ENCODE measurements around the gene PRPF8.
A peak's percentile ranks its signal among the peaks of the same experiment; 100 is the strongest.
"Not testable (repeated sequence)": the region's sequence is repeated elsewhere in the genome, so short reads cannot be mapped to it uniquely, and the experiment has no call there.

PRPF8 gene
- long read RNA-seq, donor 1, full-length matches to known transcripts = 9 of 55 reads
- long read RNA-seq, donor 1, partial matches to known transcripts = 46 of 55 reads
- long read RNA-seq, donor 1, other reads (novel, unspliced or antisense) = 0 of 55 reads
- long read RNA-seq, donor 2, partial matches to known transcripts = 39 of 40 reads
- long read RNA-seq, donor 2, other reads (novel, unspliced or antisense) = 0 of 40 reads
- long read RNA-seq, donor 3, full-length matches to known transcripts = 5 of 43 reads
- long read RNA-seq, donor 3, partial matches to known transcripts = 38 of 43 reads
- long read RNA-seq, donor 3, other reads (novel, unspliced or antisense) = 0 of 43 reads
- long read RNA-seq, donor 4, full-length matches to known transcripts = 16 of 118 reads
- long read RNA-seq, donor 4, partial matches to known transcripts = 102 of 118 reads
- long read RNA-seq, donor 4, other reads (novel, unspliced or antisense) = 0 of 118 reads
- long read RNA-seq, donor 5, full-length matches to known transcripts = 9 of 84 reads
- long read RNA-seq, donor 5, partial matches to known transcripts = 75 of 84 reads
- long read RNA-seq, donor 5, other reads (novel, unspliced or antisense) = 0 of 84 reads
- long read RNA-seq, donor 6, full-length matches to known transcripts = 6 of 66 reads
- long read RNA-seq, donor 6, partial matches to known transcripts = 60 of 66 reads
- long read RNA-seq, donor 6, other reads (novel, unspliced or antisense) = 0 of 66 reads
- long read RNA-seq, donor 7 = 0 reads
- long read RNA-seq, donor 8, full-length matches to known transcripts = 10 of 50 reads
- long read RNA-seq, donor 8, partial matches to known transcripts = 40 of 50 reads
- long read RNA-seq, donor 8, other reads (novel, unspliced or antisense) = 0 of 50 reads

DNA sequence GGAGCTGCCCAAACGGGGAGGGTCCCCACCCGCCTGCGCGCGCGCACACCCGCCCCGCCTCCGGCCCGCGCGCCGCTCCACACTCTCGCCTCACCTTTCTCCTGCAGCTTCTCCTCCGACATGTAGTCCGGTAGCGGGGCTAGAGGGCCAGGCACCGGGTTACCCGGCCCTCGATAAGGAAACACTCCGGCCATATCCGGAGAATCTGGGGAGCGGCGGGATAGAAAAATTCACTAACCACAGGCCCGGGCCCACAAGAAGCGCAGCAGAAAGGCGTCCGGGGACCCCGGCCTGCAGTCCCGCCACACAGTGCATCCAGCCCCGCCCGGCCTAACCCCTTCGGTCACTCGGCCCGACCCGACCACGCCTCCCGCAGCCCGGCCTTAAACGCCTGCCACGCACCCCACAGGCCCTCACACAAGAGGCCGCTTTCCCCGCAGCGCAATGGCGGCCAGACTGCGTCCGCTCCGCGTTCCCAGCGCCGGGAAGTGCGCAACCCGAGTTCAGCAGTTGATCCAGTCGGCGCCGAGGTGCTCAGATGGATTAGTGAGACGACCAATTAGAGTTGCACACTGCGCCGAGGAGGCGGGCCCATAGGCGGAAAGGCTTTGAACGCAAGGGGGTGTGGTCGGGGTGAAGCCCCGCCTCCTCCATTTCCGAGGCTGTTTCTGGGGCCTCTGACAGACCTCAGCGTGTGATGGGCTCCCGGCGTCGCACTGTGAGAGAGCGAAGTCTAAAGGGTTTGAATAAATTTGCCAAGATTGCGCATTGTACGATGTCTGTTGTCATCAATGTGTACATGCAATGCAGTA is at the start of gene PRPF8:
Gene PRPF8, minus strand, starts transcription at position 490 of the 812 bp plus-strand sequence. Its CDS starts 296 bp downstream, at position 194.
- DNase-seq = peak; percentile 98

DNA sequence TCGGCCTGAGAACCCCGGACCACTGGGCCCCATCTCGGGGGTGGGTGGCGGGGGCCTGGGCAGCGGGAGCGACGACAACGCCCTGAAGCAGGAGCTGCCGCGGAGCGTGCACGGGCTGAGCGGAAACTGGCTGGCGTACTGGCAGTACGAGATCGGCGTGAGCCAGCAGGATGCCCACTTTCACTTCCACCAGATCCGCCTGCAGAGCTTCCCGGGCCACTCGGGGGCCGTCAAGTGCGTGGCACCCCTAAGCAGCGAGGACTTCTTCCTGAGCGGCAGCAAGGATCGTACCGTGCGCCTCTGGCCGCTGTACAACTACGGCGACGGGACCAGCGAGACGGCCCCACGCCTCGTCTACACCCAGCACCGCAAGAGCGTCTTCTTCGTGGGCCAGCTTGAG is 49.1 kb upstream of the PRPF8 start:
- DNase-seq = no peak

DNA sequence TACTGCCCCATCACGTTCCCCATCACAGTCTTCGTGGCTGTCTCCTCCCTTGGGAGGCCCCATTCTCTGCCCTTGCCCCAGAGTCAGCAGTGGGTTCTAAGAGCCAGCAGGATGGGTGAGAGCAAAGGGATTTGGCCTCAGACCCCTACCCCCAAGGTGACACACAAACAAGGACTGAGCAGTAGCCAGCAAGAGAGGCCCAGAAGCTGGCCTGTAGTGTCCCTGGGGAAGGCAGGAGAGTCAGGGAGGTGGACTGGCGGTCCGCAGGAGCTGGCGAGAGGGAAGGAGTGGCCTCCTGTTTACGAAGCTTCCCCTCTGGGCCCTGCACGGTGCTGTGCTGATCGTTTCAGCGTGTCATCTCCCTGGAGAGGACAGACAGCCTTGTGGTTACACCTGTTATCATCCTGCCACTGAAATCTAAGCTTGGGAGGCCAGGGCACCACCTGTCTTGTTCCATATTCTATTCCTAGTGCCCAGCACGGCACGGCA is 48.2 kb upstream of the PRPF8 start:
- DNase-seq = no peak

DNA sequence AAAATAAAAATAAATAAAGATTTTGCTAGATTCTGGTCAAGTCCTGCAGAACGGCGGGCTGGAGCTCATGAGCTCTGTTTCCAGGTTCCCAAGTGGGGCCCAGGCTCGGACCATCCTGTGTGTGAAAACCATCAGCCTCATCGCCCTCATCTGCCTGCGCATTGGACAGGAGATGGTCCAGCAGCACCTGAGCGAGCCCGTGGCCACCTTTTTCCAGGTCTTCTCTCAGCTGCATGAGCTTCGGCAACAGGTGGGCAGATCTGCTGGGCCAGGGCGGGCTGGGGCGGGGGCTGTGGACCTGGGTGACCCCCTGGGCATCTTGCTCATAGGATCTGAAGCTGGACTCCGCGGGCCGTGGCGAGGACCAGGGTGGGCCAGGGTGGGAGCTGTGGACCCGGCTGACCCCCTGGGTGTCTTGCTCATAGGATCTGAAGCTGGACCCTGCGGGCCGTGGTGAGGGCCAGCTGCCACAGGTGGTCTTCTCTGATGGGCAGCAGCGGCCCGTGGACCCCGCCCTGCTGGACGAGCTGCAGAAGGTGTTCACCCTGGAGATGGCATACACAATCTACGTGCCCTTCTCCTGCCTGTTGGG is 47.7 kb upstream of the PRPF8 start:
- no peak for DNase-seq

DNA sequence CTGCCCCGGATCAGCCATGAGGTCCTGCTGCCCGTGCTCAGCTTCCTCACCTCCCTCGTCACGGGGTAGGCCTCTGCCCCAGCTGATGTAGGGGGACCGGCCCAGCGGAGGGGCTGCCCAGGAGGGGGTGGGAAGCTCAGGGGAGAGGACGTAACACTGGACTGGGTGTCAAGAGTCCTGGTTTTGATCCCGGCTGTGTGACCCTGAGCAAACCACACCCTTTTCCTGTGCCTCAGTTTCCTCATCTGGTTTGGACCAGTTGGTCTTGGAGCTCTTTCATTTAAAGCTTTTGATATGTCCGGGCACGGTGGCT is 46.5 kb upstream of the PRPF8 start:
- DNase-seq = no peak

DNA sequence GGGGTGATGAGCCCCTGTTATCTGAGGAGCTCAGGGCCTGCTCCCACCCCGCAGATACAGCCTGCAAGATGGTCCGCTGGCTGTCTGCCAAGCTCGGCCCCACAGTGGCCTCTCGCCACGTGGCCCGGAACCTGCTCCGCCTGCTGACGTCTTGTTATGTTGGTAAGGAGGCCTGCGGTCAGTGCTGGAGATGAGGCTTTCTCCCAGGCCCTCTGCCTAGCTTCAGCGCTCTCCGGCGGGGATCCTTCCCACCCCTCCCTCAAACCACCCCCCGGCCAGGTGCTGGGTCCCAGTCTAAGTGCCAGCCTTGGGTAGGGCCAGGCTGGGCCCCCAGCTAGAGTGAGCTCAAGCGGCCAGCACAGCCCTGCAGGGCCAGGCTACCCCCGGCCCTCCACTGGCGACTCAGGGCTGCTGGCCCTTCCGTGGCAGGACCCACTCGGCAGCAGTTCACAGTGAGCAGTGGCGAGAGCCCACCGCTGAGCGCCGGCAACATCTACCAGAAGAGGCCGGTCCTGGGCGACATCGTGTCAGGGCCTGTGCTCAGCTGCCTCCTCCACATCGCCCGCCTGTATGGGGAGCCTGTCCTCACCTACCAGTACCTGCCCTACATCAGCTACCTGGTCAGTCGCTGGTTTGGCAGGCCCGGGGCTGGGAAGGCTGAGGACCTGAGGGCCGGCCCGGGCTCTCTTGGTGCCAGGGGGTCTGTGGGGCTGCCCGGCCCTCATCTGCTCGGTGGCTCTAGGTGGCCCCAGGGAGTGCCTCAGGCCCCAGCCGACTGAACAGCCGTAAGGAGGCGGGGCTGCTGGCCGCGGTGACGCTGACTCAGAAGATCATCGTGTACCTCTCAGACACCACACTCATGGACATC is 45.9 kb upstream of the PRPF8 start:
- DNase-seq = no peak

DNA sequence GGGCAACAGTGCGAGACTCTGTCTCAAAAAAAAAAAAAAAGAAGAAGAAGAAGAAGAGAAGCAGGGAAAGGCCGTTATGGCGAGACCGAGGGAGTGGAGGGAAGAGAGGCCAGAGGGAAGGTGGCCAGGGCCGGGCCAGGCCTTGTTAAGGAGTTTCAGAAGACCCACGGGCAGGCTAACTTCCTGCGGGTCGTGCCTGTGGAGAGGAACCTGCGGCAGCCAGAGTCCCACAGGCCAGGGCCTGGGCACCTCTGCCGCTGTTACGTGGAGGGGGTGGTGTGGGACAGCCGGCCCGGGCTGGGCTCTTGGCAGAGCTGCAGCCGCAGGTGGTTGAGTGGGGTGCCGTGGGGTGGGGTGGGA is 45.3 kb upstream of the PRPF8 start:
- no peak for DNase-seq

DNA sequence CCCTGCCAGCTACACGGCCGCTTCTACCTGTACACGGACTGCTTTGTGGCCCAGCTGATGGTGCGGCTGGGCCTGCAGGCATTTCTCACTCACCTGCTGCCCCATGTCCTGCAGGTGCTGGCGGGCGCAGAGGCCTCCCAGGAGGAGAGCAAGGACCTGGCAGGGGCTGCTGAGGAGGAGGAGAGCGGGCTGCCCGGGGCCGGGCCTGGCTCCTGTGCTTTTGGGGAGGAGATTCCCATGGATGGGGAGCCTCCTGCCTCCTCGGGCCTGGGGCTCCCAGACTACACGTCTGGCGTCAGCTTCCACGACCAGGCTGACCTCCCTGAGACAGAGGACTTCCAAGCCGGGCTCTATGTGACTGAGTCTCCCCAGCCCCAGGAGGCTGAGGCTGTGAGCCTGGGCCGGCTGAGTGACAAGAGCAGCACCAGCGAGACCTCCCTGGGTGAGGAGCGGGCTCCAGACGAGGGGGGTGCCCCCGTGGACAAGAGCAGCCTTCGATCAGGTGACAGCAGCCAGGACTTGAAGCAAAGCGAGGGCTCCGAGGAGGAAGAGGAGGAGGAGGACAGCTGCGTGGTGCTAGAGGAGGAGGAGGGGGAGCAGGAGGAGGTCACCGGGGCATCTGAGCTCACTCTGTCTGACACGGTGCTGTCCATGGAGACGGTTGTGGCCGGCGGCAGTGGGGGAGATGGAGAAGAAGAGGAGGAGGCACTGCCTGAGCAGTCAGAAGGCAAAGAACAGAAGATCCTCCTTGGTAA is 43.4 kb upstream of the PRPF8 start:
- no peak for DNase-seq

DNA sequence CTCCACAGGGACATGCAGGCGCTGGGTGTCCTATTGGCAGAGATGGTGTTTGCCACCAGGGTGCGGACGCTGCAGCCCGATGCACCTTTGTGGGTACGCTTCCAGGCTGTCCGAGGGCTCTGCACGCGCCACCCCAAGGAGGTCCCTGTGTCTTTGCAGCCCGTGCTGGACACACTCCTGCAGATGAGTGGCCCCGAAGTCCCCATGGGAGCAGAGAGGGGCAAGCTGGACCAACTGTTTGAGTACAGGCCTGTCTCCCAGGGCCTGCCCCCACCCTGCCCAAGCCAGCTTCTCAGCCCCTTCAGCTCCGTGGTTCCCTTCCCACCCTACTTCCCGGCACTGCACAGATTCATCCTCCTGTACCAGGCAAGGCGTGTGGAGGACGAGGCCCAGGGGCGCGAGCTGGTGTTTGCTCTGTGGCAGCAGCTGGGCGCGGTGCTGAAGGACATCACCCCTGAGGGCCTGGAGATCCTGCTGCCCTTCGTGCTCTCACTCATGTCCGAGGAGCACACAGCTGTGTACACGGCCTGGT is 42.7 kb upstream of the PRPF8 start:
- DNase-seq = no peak

DNA sequence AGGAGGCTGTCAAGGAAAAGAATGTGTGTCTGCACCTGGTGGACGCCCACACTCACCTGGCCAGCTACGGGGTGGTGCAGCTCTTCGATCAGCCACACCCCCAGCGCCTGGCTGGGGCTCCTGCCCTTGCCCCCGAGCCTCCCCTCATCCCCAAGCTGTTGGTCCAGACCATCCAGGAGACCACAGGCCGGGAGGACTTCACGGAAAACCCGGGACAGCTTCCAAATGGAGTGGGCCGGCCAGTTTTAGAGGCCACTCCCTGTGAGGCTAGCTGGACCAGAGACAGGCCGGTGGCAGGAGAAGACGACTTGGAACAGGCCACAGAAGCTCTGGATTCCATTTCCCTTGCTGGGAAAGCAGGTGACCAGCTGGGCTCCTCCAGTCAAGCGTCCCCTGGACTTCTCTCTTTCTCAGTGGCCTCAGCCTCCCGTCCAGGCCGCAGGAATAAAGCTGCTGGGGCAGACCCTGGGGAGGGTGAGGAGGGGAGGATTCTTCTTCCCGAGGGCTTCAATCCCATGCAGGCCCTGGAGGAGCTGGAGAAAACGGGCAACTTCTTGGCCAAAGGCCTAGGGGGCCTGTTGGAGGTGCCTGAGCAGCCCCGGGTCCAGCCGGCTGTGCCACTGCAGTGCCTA is 42.1 kb upstream of the PRPF8 start:
- no peak for DNase-seq

DNA sequence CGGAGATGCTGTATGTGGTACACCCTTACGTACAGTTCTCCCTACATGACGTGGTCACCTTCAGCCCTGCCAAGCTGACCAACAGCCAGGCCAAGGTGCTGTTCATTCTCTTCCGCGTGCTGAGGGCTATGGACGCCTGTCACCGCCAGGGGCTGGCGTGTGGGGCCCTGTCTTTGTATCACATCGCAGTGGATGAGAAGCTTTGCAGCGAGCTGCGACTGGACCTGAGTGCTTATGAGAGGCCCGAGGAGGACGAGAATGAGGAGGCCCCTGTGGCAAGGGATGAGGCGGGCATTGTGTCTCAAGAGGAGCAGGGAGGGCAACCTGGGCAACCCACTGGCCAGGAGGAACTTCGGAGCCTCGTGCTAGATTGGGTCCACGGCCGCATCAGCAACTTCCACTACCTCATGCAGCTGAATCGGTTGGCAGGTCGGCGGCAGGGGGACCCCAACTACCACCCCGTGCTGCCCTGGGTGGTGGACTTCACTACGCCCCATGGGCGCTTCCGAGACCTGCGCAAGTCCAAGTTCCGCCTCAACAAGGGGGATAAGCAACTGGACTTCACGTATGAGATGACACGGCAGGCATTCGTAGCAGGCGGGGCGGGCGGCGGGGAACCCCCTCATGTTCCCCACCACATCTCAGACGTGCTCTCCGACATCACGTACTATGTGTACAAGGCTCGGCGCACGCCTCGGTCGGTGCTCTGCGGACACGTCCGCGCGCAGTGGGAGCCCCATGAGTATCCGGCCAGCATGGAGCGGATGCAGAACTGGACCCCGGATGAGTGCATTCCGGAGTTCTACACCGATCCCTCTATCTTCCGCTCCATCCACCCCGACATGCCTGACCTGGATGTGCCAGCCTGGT is 41.2 kb upstream of the PRPF8 start:
- no peak for DNase-seq

DNA sequence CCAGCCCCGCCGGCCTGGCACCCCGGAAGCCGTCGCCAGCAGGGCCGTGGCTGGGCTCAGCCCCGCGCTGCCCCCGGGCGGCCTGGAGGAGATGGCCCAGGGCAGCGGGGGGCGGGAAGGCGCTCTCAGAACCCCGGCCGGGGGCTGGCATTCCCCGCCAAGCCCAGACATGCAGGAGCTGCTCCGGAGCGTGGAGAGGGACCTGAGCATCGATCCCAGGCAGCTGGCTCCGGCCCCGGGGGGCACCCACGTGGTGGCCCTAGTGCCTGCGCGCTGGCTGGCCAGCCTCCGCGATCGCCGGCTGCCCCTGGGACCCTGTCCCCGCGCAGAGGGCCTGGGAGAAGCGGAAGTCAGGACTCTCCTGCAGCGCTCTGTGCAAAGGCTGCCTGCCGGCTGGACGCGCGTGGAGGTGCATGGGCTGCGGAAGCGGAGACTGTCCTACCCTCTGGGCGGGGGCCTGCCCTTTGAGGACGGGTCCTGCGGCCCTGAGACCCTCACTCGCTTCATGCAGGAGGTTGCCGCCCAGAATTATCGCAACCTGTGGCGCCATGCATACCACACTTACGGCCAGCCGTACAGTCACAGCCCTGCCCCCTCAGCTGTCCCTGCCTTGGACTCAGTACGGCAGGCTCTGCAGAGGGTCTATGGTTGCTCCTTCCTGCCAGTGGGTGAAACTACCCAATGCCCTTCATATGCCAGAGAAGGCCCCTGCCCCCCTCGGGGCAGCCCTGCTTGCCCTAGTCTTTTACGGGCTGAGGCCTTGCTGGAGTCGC is 40.4 kb upstream of the PRPF8 start:
- DNase-seq = peak; percentile 68

DNA sequence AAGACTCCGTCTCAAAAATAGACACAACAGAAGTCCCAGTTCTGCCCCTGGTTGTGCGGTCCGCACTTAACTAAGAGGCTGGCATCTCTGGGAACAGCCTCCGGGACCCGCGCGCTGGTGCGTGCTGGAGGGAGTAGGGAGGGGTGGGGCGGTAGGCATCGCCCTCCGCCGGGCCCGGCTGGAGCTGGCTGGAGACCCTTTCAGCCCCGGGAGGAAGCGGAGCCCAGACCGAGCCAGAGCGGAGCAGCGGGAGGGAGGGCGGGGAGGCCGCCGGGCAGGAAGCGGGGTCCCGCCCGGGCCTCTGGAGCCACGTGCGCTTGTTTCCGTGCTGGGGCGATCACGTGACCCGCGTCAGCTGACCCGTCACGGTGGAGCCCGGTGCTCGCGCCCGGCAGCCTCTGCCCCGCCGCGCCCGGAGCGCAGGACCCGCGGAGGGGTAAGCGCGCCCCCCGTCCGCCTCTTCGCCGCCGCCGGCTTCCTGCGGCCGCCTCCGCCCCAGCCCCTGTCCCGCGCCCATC is 39.7 kb upstream of the PRPF8 start, which contains the start of gene WDR81:
Gene WDR81, plus strand, starts transcription at position 354 of the 518 bp plus-strand sequence. CDS start 256 bp downstream, outside the sequence.
- DNase-seq = peak; percentile 75

DNA sequence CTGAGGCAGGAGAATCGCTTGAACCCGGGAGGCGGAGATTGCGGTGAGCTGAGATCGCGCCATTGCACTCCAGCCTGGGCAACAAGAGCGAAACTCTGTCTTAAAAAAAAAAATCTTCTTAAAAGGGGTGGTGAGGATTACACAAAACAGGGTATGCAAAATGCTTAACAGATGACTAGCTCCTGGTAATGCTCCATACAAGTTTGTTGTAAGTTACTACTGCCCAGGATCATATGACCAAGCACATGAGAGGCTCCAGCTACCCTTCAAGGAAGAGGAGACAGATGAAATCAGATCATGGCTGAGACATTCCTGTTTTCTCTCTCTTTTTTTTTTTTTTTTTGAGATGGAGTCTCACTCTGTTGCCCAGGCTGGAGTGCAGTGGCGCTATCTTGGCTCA is 37.4 kb upstream of the PRPF8 start:
- DNase-seq = not testable (repeated sequence)

DNA sequence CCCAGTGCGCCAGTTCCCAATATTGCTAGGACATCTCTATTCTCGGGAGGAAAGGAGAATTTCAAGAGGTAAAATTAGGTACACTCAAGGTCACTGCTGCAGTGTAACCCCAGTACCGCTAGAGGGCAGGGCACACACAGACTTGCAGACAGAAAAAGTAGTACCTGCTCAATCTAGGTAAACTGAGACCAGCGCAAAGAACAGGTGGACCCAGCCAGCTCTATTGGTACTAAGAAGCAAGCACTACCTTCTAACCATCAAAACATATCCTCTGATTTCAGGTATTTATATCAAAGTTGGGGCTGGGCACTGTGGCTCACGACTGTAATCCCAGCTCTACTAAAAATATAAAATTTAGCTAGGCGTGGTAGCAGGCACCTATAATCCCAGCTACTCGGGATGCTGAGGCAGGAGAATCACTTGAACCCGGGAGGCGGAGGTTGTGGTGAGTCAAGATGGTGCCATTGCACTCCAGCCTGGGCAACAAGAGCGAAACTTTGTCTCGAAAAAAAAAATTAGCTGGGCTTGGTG is 36.3 kb upstream of the PRPF8 start:
- DNase-seq = peak; percentile 47

DNA sequence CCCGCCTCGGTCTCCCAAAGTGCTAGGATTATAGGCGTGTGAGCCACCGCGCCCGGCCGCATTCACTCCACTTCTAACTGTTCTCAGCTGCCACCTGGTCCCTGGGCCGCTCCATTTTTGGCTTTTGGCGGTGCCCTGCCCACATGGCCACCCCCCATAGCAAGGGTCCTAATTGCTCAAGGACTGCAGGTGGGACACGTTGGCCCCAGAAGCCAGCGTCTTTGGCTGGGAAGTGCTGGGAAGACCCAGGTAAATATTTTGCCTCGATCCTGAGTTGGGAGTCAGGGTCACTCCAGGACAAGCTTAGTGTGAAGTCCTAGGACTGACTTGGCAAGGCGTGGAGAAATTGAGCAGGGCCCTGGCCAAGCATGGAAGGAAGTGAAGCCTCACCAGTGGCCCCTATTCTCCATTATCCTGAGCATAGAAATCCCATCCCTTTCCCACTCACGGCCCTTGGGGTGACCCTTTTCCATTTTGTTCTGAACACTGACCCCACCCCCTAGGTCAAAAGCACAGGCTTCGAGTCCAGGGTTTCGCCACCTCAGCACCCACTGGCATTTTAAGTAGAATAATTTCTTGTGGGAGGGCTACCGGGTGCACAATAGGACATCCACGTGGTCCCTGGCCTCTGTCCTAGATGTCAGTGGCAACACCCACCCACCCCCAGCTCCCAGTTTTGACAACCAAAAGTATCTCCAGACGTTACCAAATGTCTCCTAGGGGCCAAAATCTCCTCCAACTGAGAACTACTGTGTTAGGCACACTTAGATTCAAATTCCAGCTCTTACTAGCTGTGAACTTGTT is 33.9 kb upstream of the PRPF8 start:
- no peak for DNase-seq

All from right kidney (tissue), 9 donors.